Activated CD8-positive, alpha-beta T cell treated with anti-CD3 and anti-CD28 coated beads, Interleukin-2, amount 10 ng/mL, durations not matched to agents 7 days and 5 days (primary cell): Measurements from ENCODE around the gene KCP. TPM values are rescaled to one million over a fixed set of nuclear protein-coding genes. Genes with fewer than 3 reads are reported as not detected.

Source experiments
- ATAC-seq: fragments of 150-1000 bp; cut with Tn5 transposase; one replicate; pipeline ENCODE4 v1.10.0; 2021; ENCODE audit warnings: moderate library complexity
- CTCF ChIA-PET: fragments of 350-600 bp; sonication (Branson Sonifier 250); formaldehyde crosslinking; loops from one replicate; lab custom pipeline; 2021; ENCODE audit warnings: antibody characterized with exemption; lab: Charles Lee
- POLR2A ChIA-PET: fragments of 350-600 bp; sonication (Branson Sonifier 250); formaldehyde crosslinking; loops from one replicate; lab custom pipeline; 2021; ENCODE audit warnings: antibody characterized with exemption; lab: Charles Lee
- DNase-seq: peaks from one replicate; pipeline ENCODE4 v3.0.0-alpha.2; 2020
- H3K27ac Mint-ChIP-seq: one replicate; pipeline ENCODE4 v1.8.0; 2021; ENCODE audit warnings: mild to moderate bottlenecking, mixed read lengths
- H3K27me3 Mint-ChIP-seq: one replicate; pipeline ENCODE4 v1.8.0; 2021; ENCODE audit warnings: low read depth, mixed read lengths
- H3K36me3 Mint-ChIP-seq: one replicate; pipeline ENCODE4 v1.8.0; 2021; ENCODE audit warnings: low read depth, mixed read lengths
- H3K4me1 Mint-ChIP-seq: one replicate; pipeline ENCODE4 v1.8.0; 2021; ENCODE audit warnings: low read depth, mixed read lengths
- H3K4me3 Mint-ChIP-seq: one replicate; pipeline ENCODE4 v1.8.0; 2021; ENCODE audit warnings: mild to moderate bottlenecking, mixed read lengths
- H3K9me3 Mint-ChIP-seq: one replicate; pipeline ENCODE4 v1.8.0; 2022; ENCODE audit warnings: mixed read lengths; ENCODE audit not compliant: insufficient read depth
- total RNA-seq, 2 experiments: library from RNA; stranded (reverse); gene quantifications; one replicate each; pipeline ENCODE4 v1.2.3, GENCODE V29; 2021

Gene KCP
- total RNA-seq, 2 experiments from 2014 or later = 0.21 TPM; not detected in 1

DNA sequence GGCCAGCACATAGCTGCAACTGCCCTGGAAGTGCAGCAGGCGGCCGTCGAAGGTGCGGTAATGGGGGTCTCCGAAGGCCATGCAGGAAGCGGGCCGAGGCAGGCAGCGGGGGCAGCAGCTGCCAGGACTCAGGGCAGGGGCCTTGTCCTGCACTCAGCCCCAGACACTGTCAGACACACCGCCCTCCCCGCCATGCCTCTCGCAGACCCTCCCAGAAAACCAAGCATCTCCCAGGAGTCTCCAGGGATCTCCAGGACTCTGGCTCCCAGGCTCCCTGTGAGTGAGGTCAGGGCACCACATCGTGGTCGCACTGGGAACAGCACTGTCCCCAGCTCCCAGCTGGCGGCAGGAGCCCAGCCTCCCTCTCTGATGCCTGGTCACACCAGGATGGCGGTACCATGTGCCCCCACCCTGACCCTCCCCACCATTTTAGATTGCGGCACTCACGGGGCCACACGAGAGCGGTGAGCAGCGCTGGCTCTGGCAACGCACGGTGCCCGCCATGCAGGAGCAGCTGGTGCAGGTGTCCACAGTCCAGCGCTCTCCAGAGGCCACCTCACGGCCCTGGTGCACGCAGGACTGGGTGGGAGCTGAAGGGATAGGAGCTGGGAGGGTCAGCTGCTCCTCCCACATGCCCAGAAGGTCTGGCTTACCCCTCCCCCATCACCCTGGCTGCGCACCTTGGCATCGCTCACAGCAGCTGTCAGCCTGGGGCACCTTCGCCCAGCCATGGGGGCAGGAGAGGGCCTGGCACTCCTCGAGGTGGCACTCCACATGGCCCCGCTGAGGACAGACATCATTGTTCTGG is 30.4 kb downstream of the KCP start:
- ChIA-PET CTCF (interaction anchor here (0.8 to 9.1 kb wide), 5 partner anchors 11 to 465 kb away, joined by 3 to 118 read pairs (median 4); partner anchors contain the start of gene ATP6V1F), POLR2A (no interaction called here)
- Mint-ChIP-seq H3K4me1 (peaks cover 20% of the 10 kb centered on the region), H3K27ac (no peak overlapping the region), H3K9me3 (no peaks in the 10 kb centered on the region), H3K4me3 (no peak overlapping the region), H3K36me3 (no peaks in the 10 kb centered on the region), H3K27me3 (no peaks in the 10 kb centered on the region)
- DNase-seq (no peak), ATAC-seq (peak; percentile 29)

- ChIA-PET CTCF (interaction anchor here (0.8 to 9.1 kb wide), 5 partner anchors 11 to 465 kb away, joined by 3 to 118 read pairs (median 4); partner anchors contain the start of gene ATP6V1F), POLR2A (interaction anchor here (0.6 kb wide), 1 partner anchor 87 kb away, joined by 3 read pairs; no protein-coding TSS in a partner anchor)
- Mint-ChIP-seq H3K36me3 (no peaks in the 10 kb centered on the region), H3K9me3 (no peaks in the 10 kb centered on the region), H3K4me3 (no peak overlapping the region), H3K4me1 (peaks cover 20% of the 10 kb centered on the region), H3K27ac (no peak overlapping the region), H3K27me3 (no peaks in the 10 kb centered on the region)
- ATAC-seq (no peak), DNase-seq (no peak)
These were observed 31.0 kb downstream of the KCP start for GRCh38 chr7:128879461-128879938.

GRCh38 chr7:128878226-128879105 is 32.0 kb downstream of the KCP start:
- Mint-ChIP-seq H3K9me3 (no peaks in the 10 kb centered on the region), H3K4me1 (peaks cover 13% of the 10 kb centered on the region)

GRCh38 chr7:128877756-128878120 is 32.8 kb downstream of the KCP start:
- DNase-seq (no peak), ATAC-seq (no peak)
- no peak overlapping the region for H3K4me3 Mint-ChIP-seq
- H3K9me3 Mint-ChIP-seq = no peaks in the 10 kb centered on the region
- ChIA-PET CTCF (interaction anchor here (0.7 to 9.1 kb wide), 2 partner anchors 8 to 16 kb away, joined by 3 to 118 read pairs; partner anchors contain the start of gene ATP6V1F), POLR2A (no interaction called here)
- H3K4me1 Mint-ChIP-seq = peaks cover 13% of the 10 kb centered on the region
- H3K27ac Mint-ChIP-seq = no peak overlapping the region
- H3K27me3 Mint-ChIP-seq = no peaks in the 10 kb centered on the region
- H3K36me3 Mint-ChIP-seq = no peaks in the 10 kb centered on the region

More at GRCh38 chr7:128878226-128879105, 32.0 kb downstream of the KCP start:
- CTCF ChIA-PET = interaction anchor here (0.7 to 9.1 kb wide), 3 partner anchors 9 to 17 kb away, joined by 3 to 118 read pairs (median 4); partner anchors contain the start of gene ATP6V1F
- Mint-ChIP-seq H3K27me3 (no peaks in the 10 kb centered on the region), H3K36me3 (no peaks in the 10 kb centered on the region), H3K4me3 (no peak overlapping the region), H3K27ac (peak overlapping the region; percentile 37)
- POLR2A ChIA-PET = no interaction called here
- ATAC-seq = no peak
- no peak for DNase-seq

DNA sequence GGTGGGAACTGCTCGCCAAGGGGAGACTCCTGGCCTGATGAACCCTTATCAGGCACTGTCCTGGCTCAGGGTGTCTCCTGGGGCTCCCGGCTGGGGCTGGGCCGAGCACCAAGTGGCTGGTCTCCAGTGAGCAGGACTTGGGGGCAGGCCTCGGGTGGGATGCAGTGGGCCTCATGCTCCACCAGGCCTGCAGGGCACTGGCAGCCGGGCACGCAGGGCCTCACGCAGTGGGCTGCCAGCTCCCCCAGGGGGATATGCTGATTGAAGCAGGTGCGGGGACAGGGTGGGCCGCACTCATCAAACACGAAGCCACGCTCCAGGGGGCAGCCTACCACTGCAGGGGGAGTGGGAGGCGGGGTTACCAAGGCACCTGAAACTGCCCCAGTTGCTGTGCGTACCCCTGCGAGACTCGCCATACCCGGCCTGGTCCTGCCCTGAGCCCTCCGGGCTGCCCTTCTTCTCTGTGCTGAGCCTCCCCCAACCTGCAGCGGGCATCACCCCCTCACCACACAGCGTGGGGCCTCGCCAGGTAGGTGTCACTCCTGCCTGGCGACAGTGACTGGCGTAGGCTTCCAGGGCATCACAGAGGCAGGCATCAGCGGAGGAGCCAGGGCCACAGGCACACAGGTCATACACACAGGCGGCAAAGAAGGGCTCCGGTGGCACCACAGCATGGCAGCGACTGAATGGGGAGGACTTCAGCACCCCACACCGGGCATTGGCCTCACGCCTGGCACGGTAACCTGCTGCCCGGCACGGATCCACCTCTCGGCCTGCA is 33.3 kb downstream of the KCP start:
- H3K36me3 Mint-ChIP-seq = no peaks in the 10 kb centered on the region
- CTCF ChIA-PET = interaction anchor here (9.1 kb wide), 1 partner anchor 15 kb away, joined by 118 read pairs; the partner anchor contains the start of gene ATP6V1F
- H3K27ac Mint-ChIP-seq = no peak overlapping the region
- peaks cover under 1% of the 10 kb centered on the region for H3K27me3 Mint-ChIP-seq
- no peak overlapping the region for H3K4me3 Mint-ChIP-seq
- POLR2A ChIA-PET = no interaction called here
- DNase-seq (no peak), ATAC-seq (no peak)
- no peaks in the 10 kb centered on the region for H3K9me3 Mint-ChIP-seq
- peaks cover 13% of the 10 kb centered on the region for H3K4me1 Mint-ChIP-seq

DNA sequence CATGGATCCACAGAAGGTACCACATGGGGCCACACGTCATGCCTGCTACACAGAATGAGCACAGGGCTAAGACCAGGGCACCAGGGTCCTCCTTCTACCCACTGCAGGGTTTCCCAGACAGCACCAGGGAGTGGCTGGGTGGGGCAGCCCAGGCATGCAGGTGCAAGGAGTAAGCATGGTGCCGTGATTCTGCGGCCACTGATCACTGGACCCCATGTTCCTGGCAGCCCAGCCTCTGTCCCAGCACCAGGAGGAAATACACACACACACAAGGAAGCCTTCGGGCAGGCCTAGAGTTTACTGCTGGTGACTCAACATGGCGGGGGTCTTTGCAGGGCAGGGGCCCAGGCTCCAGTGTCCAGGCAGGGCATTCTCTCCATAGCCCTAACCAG is 33.9 kb downstream of the KCP start:
- no peak overlapping the region for H3K27ac Mint-ChIP-seq
- DNase-seq (no peak), ATAC-seq (no peak)
- no peak overlapping the region for H3K4me3 Mint-ChIP-seq
- ChIA-PET POLR2A (no interaction called here), CTCF (no interaction called here)
- H3K36me3 Mint-ChIP-seq = no peaks in the 10 kb centered on the region
- H3K4me1 Mint-ChIP-seq = peaks cover 13% of the 10 kb centered on the region
- H3K9me3 Mint-ChIP-seq = no peaks in the 10 kb centered on the region
- peaks cover 5% of the 10 kb centered on the region for H3K27me3 Mint-ChIP-seq

GRCh38 chr7:128876127-128876526 is 34.4 kb downstream of the KCP start:
- ATAC-seq (no peak), DNase-seq (no peak)
- H3K27me3 Mint-ChIP-seq = peaks cover 8% of the 10 kb centered on the region
- no peak overlapping the region for H3K4me3 Mint-ChIP-seq
- H3K36me3 Mint-ChIP-seq = no peaks in the 10 kb centered on the region
- CTCF ChIA-PET = no interaction called here
- no peak overlapping the region for H3K27ac Mint-ChIP-seq
- no peaks in the 10 kb centered on the region for H3K9me3 Mint-ChIP-seq
- H3K4me1 Mint-ChIP-seq = peaks cover 13% of the 10 kb centered on the region
- POLR2A ChIA-PET = no interaction called here

- ATAC-seq (no peak), DNase-seq (no peak)
- peaks cover 13% of the 10 kb centered on the region for H3K4me1 Mint-ChIP-seq
- H3K9me3 Mint-ChIP-seq = no peaks in the 10 kb centered on the region
- ChIA-PET CTCF (interaction anchor here (1.9 kb wide), 1 partner anchor 13 kb away, joined by 4 read pairs; the partner anchor contains the start of gene ATP6V1F), POLR2A (no interaction called here)
- no peaks in the 10 kb centered on the region for H3K36me3 Mint-ChIP-seq
- H3K4me3 Mint-ChIP-seq = no peak overlapping the region
- peaks cover 13% of the 10 kb centered on the region for H3K27me3 Mint-ChIP-seq
- H3K27ac Mint-ChIP-seq = no peak overlapping the region
These were observed 35.0 kb downstream of the KCP start for GRCh38 chr7:128875523-128875948.

- peaks cover 18% of the 10 kb centered on the region for H3K4me1 Mint-ChIP-seq
- H3K4me3 Mint-ChIP-seq = no peak overlapping the region
- DNase-seq = no peak
- CTCF ChIA-PET = interaction anchor here (1.9 to 2.0 kb wide), 2 partner anchors 9 to 12 kb away, joined by 4 to 9 read pairs; partner anchors contain the start of gene ATP6V1F
- no peaks in the 10 kb centered on the region for H3K9me3 Mint-ChIP-seq
- POLR2A ChIA-PET = no interaction called here
- no peak overlapping the region for H3K27ac Mint-ChIP-seq
- peaks cover 18% of the 10 kb centered on the region for H3K27me3 Mint-ChIP-seq
- H3K36me3 Mint-ChIP-seq = no peaks in the 10 kb centered on the region
- no peak for ATAC-seq
These were observed 36.1 kb downstream of the KCP start for GRCh38 chr7:128874140-128875031.

DNA sequence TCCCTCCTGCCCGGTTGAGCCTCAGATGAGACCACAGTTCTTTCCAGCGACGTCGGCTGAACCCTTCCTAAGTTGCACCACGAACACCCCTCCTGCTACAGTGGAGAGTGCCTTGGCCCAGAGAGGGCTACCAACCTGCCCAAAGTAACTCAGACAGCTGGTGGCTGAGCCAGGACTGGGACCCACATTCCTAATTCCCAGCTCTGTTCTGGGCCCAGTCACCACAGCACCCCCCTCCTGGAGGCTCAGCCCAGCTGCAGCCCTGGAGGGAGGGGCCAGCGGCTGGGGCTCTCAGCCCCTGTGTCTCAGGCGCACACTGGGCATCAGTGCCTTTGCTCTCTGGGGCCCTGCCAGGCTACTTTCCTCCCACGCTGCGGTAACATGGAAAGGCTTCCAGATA is 37.3 kb downstream of the KCP start:
- ChIA-PET CTCF (interaction anchor here (2.0 to 3.8 kb wide), 2 partner anchors 10 kb away, joined by 9 to 15 read pairs; partner anchors contain the start of gene ATP6V1F), POLR2A (interaction anchor here (1.4 kb wide), 1 partner anchor 10 kb away, joined by 5 read pairs; the partner anchor contains the start of gene ATP6V1F)
- Mint-ChIP-seq H3K4me3 (no peak overlapping the region), H3K4me1 (peaks cover 17% of the 10 kb centered on the region), H3K27ac (no peak overlapping the region), H3K27me3 (peaks cover 18% of the 10 kb centered on the region), H3K9me3 (no peaks in the 10 kb centered on the region), H3K36me3 (no peaks in the 10 kb centered on the region)
- ATAC-seq = no peak
- no peak for DNase-seq
